ENCODE results near the gene KAZN. TPM values are rescaled to one million over a fixed set of nuclear protein-coding genes. Genes with fewer than 3 reads are reported as not detected.

Gene KAZN
- total and polyA plus RNA-seq, 2 of the 8 experiments (the other 6 are each of a cell fraction or from before 2014, with no cell fraction given) = 3.7 to 11.8 TPM

DNA sequence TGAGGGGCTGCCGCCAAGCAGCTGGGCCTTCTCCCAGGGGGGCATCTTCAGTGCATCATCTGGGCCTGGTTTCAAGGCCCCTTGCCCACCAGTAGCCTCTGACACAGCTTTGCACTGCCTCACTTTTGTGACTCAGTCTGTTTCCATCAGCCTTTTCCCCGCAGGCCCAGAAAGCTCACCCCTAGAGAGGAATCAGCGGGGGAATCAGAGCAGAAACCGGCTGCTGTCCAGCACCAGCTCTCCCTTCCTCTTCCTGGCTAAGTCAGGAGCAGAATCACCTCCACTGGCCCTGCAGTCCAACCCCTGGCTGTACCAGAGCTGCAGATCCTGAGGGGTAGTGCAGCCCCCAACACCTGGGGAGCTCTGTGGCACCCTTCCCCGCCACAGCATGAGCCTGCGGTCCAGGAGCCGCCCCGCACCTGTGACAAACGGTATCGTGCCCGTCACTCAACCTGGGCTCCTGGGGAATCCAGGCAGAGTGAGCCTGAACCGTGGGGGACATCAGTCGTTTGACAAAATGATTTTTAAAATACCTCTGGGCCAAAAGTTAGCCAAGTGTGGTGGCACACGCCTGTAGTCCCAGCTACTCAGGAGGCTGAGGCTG is 471.8 kb downstream of the KAZN start:
- no peak overlapping the region for H2BK12ac ChIP-seq (ENCODE audit: low read depth, low read length)
- CTCF ChIA-PET (ENCODE audit: partially characterized antibody) = interaction anchor here (0.6 to 5.5 kb wide), 12 partner anchors 9 to 291 kb away, joined by 3 to 35 read pairs (median 4); no protein-coding TSS in a partner anchor
- H3K4me3 ChIP-seq (ENCODE audit: extremely low read depth in 1 of 4, insufficient read depth in 2 of 4, low read depth in 3 of 4, low read length in 4 of 4) = no peak overlapping the region
- H4K8ac ChIP-seq (ENCODE audit: extremely low read depth, insufficient read depth, low read length) = no peak overlapping the region
- H2AFZ ChIP-seq (ENCODE audit: low read length) = no peak overlapping the region
- H3K36me3 ChIP-seq (ENCODE audit: control insufficient read depth in 2 of 4, insufficient read depth in 4 of 4, low read length in 3 of 4) = no peaks in the 10 kb centered on the region
- DNase-seq (ENCODE audit: low read depth in 1 of 2, low spot score in 2 of 2) (no peak), FAIRE-seq (no peak)
- no peak overlapping the region for H3K14ac ChIP-seq (ENCODE audit: insufficient read length)
- H4K20me1 ChIP-seq (replicated peaks in 1 of 2; ENCODE audit: control insufficient read depth in 1 of 2, insufficient read depth in 2 of 2, low read length in 2 of 2) = no peaks in the 10 kb centered on the region
- no peak overlapping the region; the same call in 1 of the 2 replicates for H2BK15ac ChIP-seq (ENCODE audit: low read length)
- H3K79me1 ChIP-seq (ENCODE audit: low read depth, low read length) = 0 out of 2 replicates have a peak, but pooled peaks cover 2% of the 10 kb centered on the region
- H4K5ac ChIP-seq (ENCODE audit: insufficient read length, low read depth, low read length) = no peak overlapping the region
- no peaks in the 10 kb centered on the region for H3K9me3 ChIP-seq (ENCODE audit: insufficient read depth in 2 of 2, low read depth in 1 of 2, low read length in 1 of 2)
- no peak overlapping the region for H3K23ac ChIP-seq (ENCODE audit: insufficient read length)
- H2BK5ac ChIP-seq (ENCODE audit: low read depth, low read length) = no peak overlapping the region
- H3K56ac ChIP-seq (replicated peaks; ENCODE audit: insufficient read length, low read depth, low read length) = no peak overlapping the region
- H3K4me2 ChIP-seq (ENCODE audit: insufficient read depth in 1 of 2, low read depth in 2 of 2, low read length in 2 of 2) = no peak overlapping the region
- no peak overlapping the region for H2BK120ac ChIP-seq (replicated peaks; ENCODE audit: low read depth, low read length)
- POLR2A ChIA-PET (ENCODE audit: partially characterized antibody) = interaction anchor here (1.4 kb wide), 2 partner anchors 9 to 17 kb away, joined by 3 read pairs; no protein-coding TSS in a partner anchor
- no peak overlapping the region for H3K27ac ChIP-seq (ENCODE audit: low read depth, low read length)
- no peaks in the 10 kb centered on the region for H3K27me3 ChIP-seq (replicated peaks in 1 of 4; ENCODE audit: control insufficient read depth in 3 of 4, extremely low read depth in 1 of 4, insufficient read depth in 3 of 4, low read length in 3 of 4)
- no peak overlapping the region for H3K18ac ChIP-seq (ENCODE audit: extremely low read depth, low read length)
- no peak overlapping the region for H2BK20ac ChIP-seq (ENCODE audit: low read length)
- WGBS, 2 experiments (ENCODE audit: extremely low coverage in 1 of 2, insufficient coverage in 1 of 2, insufficient read length in 1 of 2, insufficient replicate concordance in 2 of 2, low coverage in 1 of 2, low lambda C conversion rate in 2 of 2, missing lambda C conversion rate in 1 of 2) = 84% methylated on average over 14 of the region's 14 CpGs; no CpG with 5 or more reads in 1 of the 2 experiments
- H3K4ac ChIP-seq (replicated peaks; ENCODE audit: insufficient read length, low read depth, low read length) = no peak overlapping the region
- no peak overlapping the region for H4K91ac ChIP-seq (replicated peaks; ENCODE audit: insufficient read length, low read length)
- H3K23me2 ChIP-seq (ENCODE audit: low read depth, low read length) = no peaks in the 10 kb centered on the region
- H2AK5ac ChIP-seq (ENCODE audit: low read depth, low read length) = no peak overlapping the region
- no peak overlapping the region for H3K9ac ChIP-seq (replicated peaks in 1 of 4; ENCODE audit: extremely low read depth in 1 of 4, low read depth in 3 of 4, low read length in 3 of 4)
- no peaks in the 10 kb centered on the region for H3K79me2 ChIP-seq (ENCODE audit: control insufficient read depth in 1 of 2, insufficient read depth in 2 of 2, low read length in 2 of 2)
- H3K4me1 ChIP-seq (replicated peaks in 1 of 4; ENCODE audit: control insufficient read depth in 3 of 4, insufficient read depth in 4 of 4, low read length in 3 of 4) = no peaks in the 10 kb centered on the region
- TF ChIP-seq SUZ12 (IDR thresholded peaks at IDR 0.05; ENCODE audit: low read length) = no peak
- no peak for TF ChIP-seq SP2 (IDR thresholded peaks at IDR 0.05; ENCODE audit: low read length)
- no peak for TF ChIP-seq ZNF274 (IDR thresholded peaks at IDR 0.05; ENCODE audit: borderline replicate concordance, extremely low read depth, low read length)
- TF ChIP-seq, protein P1, sequence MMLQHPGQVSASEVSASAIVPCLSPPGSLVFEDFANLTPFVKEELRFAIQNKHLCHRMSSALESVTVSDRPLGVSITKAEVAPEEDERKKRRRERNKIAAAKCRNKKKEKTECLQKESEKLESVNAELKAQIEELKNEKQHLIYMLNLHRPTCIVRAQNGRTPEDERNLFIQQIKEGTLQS (IDR thresholded peaks at IDR 0.05; ENCODE audit: insufficient read depth, low read depth, low read length) = no peak
- TF ChIP-seq RBBP5 (IDR thresholded peaks at IDR 0.05; ENCODE audit: borderline replicate concordance, low read depth, low read length) = no peak
- no peak for TF ChIP-seq CTBP2 (IDR thresholded peaks at IDR 0.05; ENCODE audit: borderline replicate concordance, insufficient read depth, insufficient read length, low read length)
- TF ChIP-seq, protein P2, sequence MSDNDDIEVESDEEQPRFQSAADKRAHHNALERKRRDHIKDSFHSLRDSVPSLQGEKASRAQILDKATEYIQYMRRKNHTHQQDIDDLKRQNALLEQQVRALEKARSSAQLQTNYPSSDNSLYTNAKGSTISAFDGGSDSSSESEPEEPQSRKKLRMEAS (IDR thresholded peaks at IDR 0.05) = no peak
- no peak for TF ChIP-seq JUND (IDR thresholded peaks at IDR 0.05; ENCODE audit: low read length)
- TF ChIP-seq BCL11A (IDR thresholded peaks at IDR 0.05; ENCODE audit: low read depth in 2 of 2, low read length in 2 of 2) = no peak
- TF ChIP-seq EP300 (IDR thresholded peaks at IDR 0.05; ENCODE audit: borderline replicate concordance in 1 of 2, low read depth in 2 of 2, low read length in 2 of 2) = no peak
- no peak for TF ChIP-seq CHD1 (IDR thresholded peaks at IDR 0.05; ENCODE audit: low read depth, low read length)
- TF ChIP-seq TBP (IDR thresholded peaks at IDR 0.05; ENCODE audit: low read depth, low read length) = no peak
- TF ChIP-seq CEBPB (IDR thresholded peaks at IDR 0.05; ENCODE audit: low read depth, low read length) = no peak
